Smooth muscle cell of trachea (primary cell): ENCODE data around the gene LIPM. TPM values are rescaled to one million over a fixed set of nuclear protein-coding genes. Genes with fewer than 3 reads are reported as not detected.

Experiments used
- total RNA-seq: library from RNA; depleted of rRNA; stranded (reverse); fragments of >200 nt; gene quantifications from 2 replicates; pipeline ENCODE4 v1.2.1, GENCODE V29; 2014

LIPM gene
- total RNA-seq = not detected in 2 replicates

GRCh38 chr10:88802523-88803285 is at the start of gene LIPM:
Gene LIPM, plus strand, starts transcription at chr10:88802730. Its CDS starts 167 bp downstream, at chr10:88802897.

GRCh38 chr10:88759366-88760101 is 43.0 kb upstream of the LIPM start, which contains the start of gene LIPN:
Gene LIPN, plus strand, starts transcription at chr10:88760020. Its CDS starts 1,386 bp downstream, at chr10:88761406.

DNA sequence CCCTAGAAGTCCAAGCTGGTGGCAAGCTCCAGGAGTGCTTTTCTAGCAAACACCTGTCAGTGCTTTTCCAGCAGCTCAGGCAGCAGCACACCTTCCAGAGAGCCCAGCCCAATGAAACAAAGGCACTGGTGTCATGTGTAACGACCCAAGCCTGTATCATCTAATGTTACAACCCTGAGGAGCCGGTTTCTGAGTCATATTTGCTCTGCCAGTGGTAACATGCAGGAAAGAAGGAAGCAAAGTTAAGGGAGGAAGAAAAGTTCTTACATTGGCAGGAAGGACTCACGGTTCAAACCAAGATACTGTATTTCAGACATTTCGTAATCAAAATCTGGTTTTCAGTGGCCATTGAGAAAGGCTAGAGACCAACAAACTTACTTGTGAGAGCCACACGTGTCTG is 49.2 kb downstream of the LIPM start, which contains the start of gene ANKRD22:
Gene ANKRD22, minus strand, starts transcription at position 139 of the 400 bp plus-strand sequence. CDS start 237 bp downstream, outside the sequence.

Other genes starting within 250 kb of the LIPM start
- 21.7 and 32.7 TPM in 2 replicates for gene RNLS, start 219.4 kb upstream of the LIPM start, total RNA-seq
- gene LIPJ, start 216.0 kb upstream of the LIPM start, total RNA-seq = 0.17 TPM in 1 of 2 replicates, not detected in the other
- 0.29 TPM in 1 of 2 replicates, not detected in the other for gene LIPF, start 138.3 kb upstream of the LIPM start, total RNA-seq
- not detected in 2 replicates for gene LIPK, start 96.5 kb upstream of the LIPM start, total RNA-seq
- not detected in 2 replicates for gene LIPN, start 42.7 kb upstream of the LIPM start, total RNA-seq
- gene ANKRD22, start 49.1 kb downstream of the LIPM start, total RNA-seq = not detected in 2 replicates
- gene STAMBPL1, start 77.5 kb downstream of the LIPM start, total RNA-seq = 33.2 and 49.3 TPM in 2 replicates
- 85.4 and 186 TPM in 2 replicates for gene ACTA2, start 150.0 kb downstream of the LIPM start, total RNA-seq
- 80.9 and 85.7 TPM in 2 replicates for gene FAS, start 188.1 kb downstream of the LIPM start, total RNA-seq